ENCODE measurements around the gene RPAP3. TPM values are rescaled to one million over a fixed set of nuclear protein-coding genes. Genes with fewer than 3 reads are reported as not detected.

RPAP3 gene
- total RNA-seq, 1 donor from 2014 or later: 24.2 TPM

- no peak for DNase-seq
- H3K27me3 ChIP-seq (ENCODE audit: low read depth): no peaks in the 10 kb centered on the region
- H3K27ac ChIP-seq (replicated peaks): peak overlapping the region; percentile 92
- no peaks in the 10 kb centered on the region for H3K9me3 ChIP-seq (replicated peaks)
- H3K4me1 ChIP-seq: peaks cover 95% of the 10 kb centered on the region
- intact Hi-C loops (cut with micrococcal nuclease): no loop called here
- no peaks in the 10 kb centered on the region for H3K36me3 ChIP-seq
- TF ChIP-seq CTCF (IDR thresholded peaks at IDR 0.05; ENCODE audit: borderline replicate concordance): no peak
- H3K4me3 ChIP-seq: peak overlapping the region; percentile 17
Observed at GRCh38 chr12:47737936-47738594, 32.2 kb upstream of the RPAP3 start.

GRCh38 chr12:47736877-47737676 lies 31.2 kb upstream of the RPAP3 start:
- peak; percentile 91 for DNase-seq
- H3K27me3 ChIP-seq (ENCODE audit: low read depth): no peaks in the 10 kb centered on the region
- H3K4me3 ChIP-seq: peak overlapping the region; percentile 37
- peak overlapping the region; percentile 92 for H3K27ac ChIP-seq (replicated peaks)
- no peaks in the 10 kb centered on the region for H3K36me3 ChIP-seq
- H3K4me1 ChIP-seq: peaks cover 99% of the 10 kb centered on the region
- intact Hi-C loops (cut with micrococcal nuclease): no loop called here
- no peaks in the 10 kb centered on the region for H3K9me3 ChIP-seq (replicated peaks)
- no peak for TF ChIP-seq CTCF (IDR thresholded peaks at IDR 0.05; ENCODE audit: borderline replicate concordance)

GRCh38 chr12:47736216-47736615 lies 30.4 kb upstream of the RPAP3 start:
- H3K36me3 ChIP-seq: no peaks in the 10 kb centered on the region
- H3K9me3 ChIP-seq (replicated peaks): no peaks in the 10 kb centered on the region
- no peak for TF ChIP-seq CTCF (IDR thresholded peaks at IDR 0.05; ENCODE audit: borderline replicate concordance)
- H3K4me1 ChIP-seq: peaks cover 99% of the 10 kb centered on the region
- peak overlapping the region; percentile 37 for H3K4me3 ChIP-seq
- no peak for DNase-seq
- intact Hi-C loops (cut with micrococcal nuclease): no loop called here
- H3K27me3 ChIP-seq (ENCODE audit: low read depth): no peaks in the 10 kb centered on the region
- peak overlapping the region; percentile 92 for H3K27ac ChIP-seq (replicated peaks)

- DNase-seq: no peak
- peak overlapping the region; percentile 92 for H3K27ac ChIP-seq (replicated peaks)
- intact Hi-C loops (cut with micrococcal nuclease): no loop called here
Observed at GRCh38 chr12:47735649-47736048, 29.8 kb upstream of the RPAP3 start.

More at GRCh38 chr12:47735649-47736048, 29.8 kb upstream of the RPAP3 start:
- TF ChIP-seq CTCF (IDR thresholded peaks at IDR 0.05; ENCODE audit: borderline replicate concordance): no peak
- no peaks in the 10 kb centered on the region for H3K9me3 ChIP-seq (replicated peaks)
- H3K4me1 ChIP-seq: peaks cover 99% of the 10 kb centered on the region
- H3K4me3 ChIP-seq: no peak overlapping the region
- H3K27me3 ChIP-seq (ENCODE audit: low read depth): no peaks in the 10 kb centered on the region
- H3K36me3 ChIP-seq: no peaks in the 10 kb centered on the region
